IMR-90 (cell line): ENCODE results near the gene ABHD18. TPM values are rescaled to one million over a fixed set of nuclear protein-coding genes. Genes with fewer than 3 reads are reported as not detected.

Source experiments
- ATAC-seq: fragments of 200-7000 bp; cut with Tn5 transposase; 2 replicates; pipeline ENCODE4 v1.9.1; 2020; ENCODE audit warnings: low read depth, mild to moderate bottlenecking, moderate library complexity
- BruUV-seq: library from RNA; stranded (reverse); fragments of 400-500 nt; replicated peaks from 2 replicates; lab custom pipeline; 2021; lab: Mats Ljungman, UMichigan
- CTCF ChIA-PET: fragments of 300-600 bp; formaldehyde crosslinking; extraction: SDS; loops from one replicate; lab custom pipeline; 2021; ENCODE audit warnings: antibody characterized with exemption; lab: Yijun Ruan, JAX
- POLR2A ChIA-PET: fragments of 300-600 bp; sonication (Branson Sonifier 250); formaldehyde crosslinking; loops from one replicate; lab custom pipeline; 2022; ENCODE audit warnings: antibody characterized with exemption; ENCODE audit not compliant: unreplicated experiment; lab: Charles Lee
- DNase-seq: peaks from one replicate; pipeline ENCODE4 v3.0.0; 2013
- H2AFZ ChIP-seq: replicated peaks from 2 replicates; pipeline ENCODE3; 2013; ENCODE audit warnings: low read length, mild to moderate bottlenecking; ENCODE audit not compliant: poor library complexity
- H2AK5ac ChIP-seq: 2 replicates; pipeline ENCODE4 v1.6.1; 2013; ENCODE audit warnings: low read depth, low read length, inconsistent platforms
- H2AK9ac ChIP-seq: replicated peaks from 2 replicates; pipeline ENCODE3; 2013; ENCODE audit warnings: mild to moderate bottlenecking, low read depth, low read length, moderate library complexity; ENCODE audit not compliant: poor library complexity
- H2BK120ac ChIP-seq: 2 replicates; pipeline ENCODE4 v1.6.1; 2013; ENCODE audit warnings: low read depth, low read length, inconsistent platforms
- H2BK15ac ChIP-seq: 3 replicates; pipeline ENCODE4 v1.6.1; 2013; ENCODE audit warnings: low read depth, low read length, inconsistent platforms
- H2BK20ac ChIP-seq: 2 replicates; pipeline ENCODE4 v1.6.1; 2013; ENCODE audit warnings: low read depth, mild to moderate bottlenecking, inconsistent platforms, low read length, moderate library complexity
- H2BK5ac ChIP-seq: 2 replicates; pipeline ENCODE4 v1.6.1; 2013; ENCODE audit warnings: mild to moderate bottlenecking, low read depth, low read length, inconsistent platforms; ENCODE audit not compliant: poor library complexity, severe bottlenecking
- H3K14ac ChIP-seq: replicated peaks from 2 replicates; pipeline ENCODE4 v1.6.1; 2013; ENCODE audit warnings: low read depth, low read length, inconsistent platforms
- H3K18ac ChIP-seq: 2 replicates; pipeline ENCODE4 v1.6.1; 2013; ENCODE audit warnings: low read depth, low read length, control low read depth
- H3K23ac ChIP-seq: 2 replicates; pipeline ENCODE4 v1.6.1; 2013; ENCODE audit warnings: low read depth, low read length, inconsistent platforms
- H3K27ac ChIP-seq: 2 replicates; pipeline ENCODE4 v1.5.1; 2013; ENCODE audit warnings: mild to moderate bottlenecking, control low read depth, low read length; ENCODE audit not compliant: insufficient read depth
- H3K27me3 ChIP-seq: 2 replicates; pipeline ENCODE4 v1.6.1; 2013; ENCODE audit warnings: low read length; ENCODE audit not compliant: control insufficient read depth, insufficient read depth
- H3K36me3 ChIP-seq: 2 replicates; pipeline ENCODE4 v1.6.1; 2013; ENCODE audit warnings: low read length, mixed read lengths; ENCODE audit not compliant: control insufficient read depth, insufficient read depth
- H3K4ac ChIP-seq: 2 replicates; pipeline ENCODE4 v1.6.1; 2013; ENCODE audit warnings: low read depth, low read length, inconsistent platforms
- H3K4me1 ChIP-seq: 2 replicates; pipeline ENCODE4 v1.6.1; 2013; ENCODE audit warnings: low read length, mixed read lengths; ENCODE audit not compliant: control insufficient read depth, insufficient read depth
- H3K4me2 ChIP-seq: 2 replicates; pipeline ENCODE4 v1.6.1; 2013; ENCODE audit warnings: low read depth, mild to moderate bottlenecking, control low read depth, low read length, moderate library complexity
- H3K4me3 ChIP-seq: 2 replicates; pipeline ENCODE4 v1.5.1; 2013; ENCODE audit warnings: low read depth, mild to moderate bottlenecking, control low read depth, low read length, moderate library complexity; ENCODE audit not compliant: insufficient read depth
- H3K56ac ChIP-seq: 2 replicates; pipeline ENCODE4 v1.6.1; 2013; ENCODE audit warnings: low read length, inconsistent platforms; ENCODE audit not compliant: insufficient read depth; ENCODE audit errors: extremely low read depth
- H3K79me1 ChIP-seq, 2 experiments: 2 replicates each; pipeline ENCODE4 v1.6.1; 2013; ENCODE audit warnings: low read length in 2 of 2, inconsistent platforms in 1 of 2, low read depth in 1 of 2
- H3K9ac ChIP-seq: 2 replicates; pipeline ENCODE4 v1.6.1; 2013; ENCODE audit warnings: low read depth, low read length, control low read depth
- H3K9me1 ChIP-seq: 2 replicates; pipeline ENCODE4 v1.6.1; 2013; ENCODE audit warnings: low read length, inconsistent platforms; ENCODE audit not compliant: insufficient read depth
- H3K9me3 ChIP-seq: 2 replicates; pipeline ENCODE4 v1.6.1; 2013; ENCODE audit warnings: low read length; ENCODE audit not compliant: control insufficient read depth, insufficient read depth
- H4K20me1 ChIP-seq: 2 replicates; pipeline ENCODE4 v1.6.1; 2013; ENCODE audit warnings: low read length, inconsistent platforms; ENCODE audit not compliant: insufficient read depth
- H4K5ac ChIP-seq: 2 replicates; pipeline ENCODE4 v1.6.1; 2013; ENCODE audit warnings: mild to moderate bottlenecking, low read depth, low read length, control low read depth
- H4K8ac ChIP-seq, 2 experiments: 2 replicates each; pipeline ENCODE4 v1.6.1; 2013; ENCODE audit warnings: low read depth in 2 of 2, low read length in 2 of 2, control low read depth in 1 of 2, inconsistent platforms in 1 of 2
- H4K91ac ChIP-seq: 2 replicates; pipeline ENCODE4 v1.6.1; 2013; ENCODE audit warnings: low read depth, low read length, inconsistent platforms; ENCODE audit not compliant: insufficient read depth
- CEBPB ChIP-seq: IDR thresholded peaks from 2 replicates; pipeline ENCODE4 v1.6.1; 2012; ENCODE audit warnings: low read depth, low read length, improper control_type of control experiment
- MAFK ChIP-seq: IDR thresholded peaks from 2 replicates; pipeline ENCODE4 v1.6.1; 2012; ENCODE audit warnings: low read depth, low read length, improper control_type of control experiment
- MXI1 ChIP-seq: IDR thresholded peaks from 2 replicates; pipeline ENCODE4 v1.6.1; 2012; ENCODE audit warnings: low read depth, mild to moderate bottlenecking, low read length, moderate library complexity, borderline replicate concordance
- WGBS, 2 experiments: methylation state at CpG; one replicate each; pipeline versions ENCODE4 v1.1.5 to v1.1.7; 2013; ENCODE audit warnings: missing lambda C conversion rate in 2 of 2; ENCODE audit not compliant: insufficient read length in 1 of 2; ENCODE audit errors: extremely low coverage in 2 of 2; 5-methylcytosine and 5-hydroxymethylcytosine counted together
- dilution Hi-C: fragments of 300-500 bp; cut with HindIII; formaldehyde crosslinking; loops from one replicate; pipeline ENCODE4 v1.14.3; 2018; ENCODE audit warnings: low sequenced_read_pairs; ENCODE audit not compliant: unreplicated experiment
- in situ Hi-C: fragments of 300-500 bp; cut with MboI; formaldehyde crosslinking; loops from 3 replicates; pipeline ENCODE4 v1.14.3; 2019; ENCODE audit warnings: low sequenced_read_pairs, inconsistent platforms, mixed read lengths
- intact Hi-C: fragments of 100-400 bp; cut with micrococcal nuclease; formaldehyde crosslinking; loops from 2 replicates; pipeline ENCODE4 v1.10.0; 2022
- polyA plus RNA-seq, 3 experiments: library from polyadenylated mRNA; depleted of rRNA; stranded (reverse); fragments of >200 nt; gene quantifications; 2 replicates each; pipeline ENCODE4 v1.2.3, GENCODE V29; 2012; ENCODE audit warnings: low replicate concordance in 1 of 3
- total RNA-seq: library from RNA; depleted of rRNA; stranded (reverse); fragments of >200 nt; gene quantifications from 2 replicates; pipeline ENCODE4 v1.2.3, GENCODE V29; 2012; rRNA removed

The ABHD18 gene
- total and polyA plus RNA-seq, 2 of the 4 experiments (the other 2 are of a cell fraction) = 2.4 to 4.3 TPM

DNA sequence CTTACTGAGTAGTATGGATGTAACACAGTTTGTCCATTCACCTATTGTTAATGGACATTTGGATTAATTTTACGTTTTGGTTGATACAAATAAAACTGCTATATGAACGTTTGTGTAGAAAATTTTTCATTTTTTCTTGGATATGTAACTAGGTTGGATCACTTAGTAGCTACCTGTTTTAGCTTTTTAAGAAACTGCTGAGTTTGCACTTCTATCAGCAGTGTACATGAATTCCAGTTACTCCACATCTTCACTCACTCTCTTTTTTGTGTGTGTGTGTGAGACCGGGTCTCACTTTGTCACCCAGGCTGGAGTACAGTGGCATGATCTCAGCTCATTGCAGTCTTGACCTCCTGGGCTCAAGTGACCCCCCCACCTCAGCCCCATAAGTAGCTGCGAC lies 111.3 kb downstream of the ABHD18 start:
- no peak overlapping the region for H3K4me2 ChIP-seq
- dilution Hi-C loops = no loop called here
- no peaks in the 10 kb centered on the region for H3K9me1 ChIP-seq
- TF ChIP-seq CEBPB = no peak
- peak; percentile 98 for TF ChIP-seq MAFK
- TF ChIP-seq MXI1 = no peak
- CTCF ChIA-PET = no interaction called here
- no CpG with 5 or more reads among the region's 4 CpGs for WGBS, 2 experiments
- no peak for ATAC-seq
- H3K18ac ChIP-seq = no peak overlapping the region
- H2BK15ac ChIP-seq = no peak overlapping the region
- no peaks in the 10 kb centered on the region for H4K20me1 ChIP-seq
- intact Hi-C loops = no loop called here
- no peak for DNase-seq
- H3K56ac ChIP-seq = no peak overlapping the region
- H2BK120ac ChIP-seq = no peak overlapping the region
- no peak overlapping the region for H2BK20ac ChIP-seq
- no peak overlapping the region for H3K9ac ChIP-seq
- H2AK9ac ChIP-seq = no peak overlapping the region
- H4K5ac ChIP-seq = no peak overlapping the region
- peaks cover 8 to 27% of the 10 kb centered on the region in 2 experiments for H3K79me1 ChIP-seq
- no peak overlapping the region for H3K14ac ChIP-seq
- no peak overlapping the region for H2AK5ac ChIP-seq
- no TSS peak for BruUV-seq
- in situ Hi-C loops = no loop called here
- peaks cover 17% of the 10 kb centered on the region for H3K36me3 ChIP-seq
- POLR2A ChIA-PET = no interaction called here
- no peak overlapping the region for H3K4me3 ChIP-seq
- H3K27ac ChIP-seq = no peak overlapping the region
- H3K4me1 ChIP-seq = no peaks in the 10 kb centered on the region
- H4K91ac ChIP-seq = no peak overlapping the region
- no peak overlapping the region for H3K4ac ChIP-seq
- H4K8ac ChIP-seq = no peak overlapping the region
- H3K27me3 ChIP-seq = no peaks in the 10 kb centered on the region
- no peak overlapping the region for H3K23ac ChIP-seq
- no peak overlapping the region for H2BK5ac ChIP-seq
- H2AFZ ChIP-seq = no peak overlapping the region
- H3K9me3 ChIP-seq = no peaks in the 10 kb centered on the region

Other genes with a start within 250 kb of the ABHD18 start
- gene SLC25A31, start 235.0 kb upstream of the ABHD18 start, total RNA-seq = not detected in 2 replicates
- gene SLC25A31, start 235.0 kb upstream of the ABHD18 start, polyA plus RNA-seq (2012; rRNA removed) = not detected in 2 replicates
- gene HSPA4L, start 183.1 kb upstream of the ABHD18 start, total RNA-seq = 2.3 and 3.9 TPM in 2 replicates
- gene HSPA4L, start 183.1 kb upstream of the ABHD18 start, polyA plus RNA-seq (2012; rRNA removed) = 0.84 and 0.89 TPM in 2 replicates
- 15.1 and 16.1 TPM in 2 replicates for gene PLK4, start 84.5 kb upstream of the ABHD18 start, total RNA-seq
- 9.2 and 11.2 TPM in 2 replicates for gene PLK4, start 84.5 kb upstream of the ABHD18 start, polyA plus RNA-seq (2012; rRNA removed)
- 31.4 and 36.7 TPM in 2 replicates for gene MFSD8, start 233 bp upstream of the ABHD18 start, total RNA-seq
- gene MFSD8, start 233 bp upstream of the ABHD18 start, polyA plus RNA-seq (2012; rRNA removed) = 6.5 and 8.8 TPM in 2 replicates
- gene LARP1B, start 95.9 kb downstream of the ABHD18 start, total RNA-seq = 11.1 and 21.9 TPM in 2 replicates
- gene LARP1B, start 95.9 kb downstream of the ABHD18 start, polyA plus RNA-seq (2012; rRNA removed) = 7.9 and 8.8 TPM in 2 replicates